Stomach (tissue), 9 donors: ENCODE measurements around the gene NDST1. TPM values are rescaled to one million over a fixed set of nuclear protein-coding genes. Genes with fewer than 3 reads are reported as not detected.
A peak's percentile ranks its signal among the peaks of the same experiment; 100 is the strongest.
"Not testable (repeated sequence)": the region's sequence is repeated elsewhere in the genome, so short reads cannot be mapped to it uniquely, and the experiment has no call there.

Experiments used
- DNase-seq, 2 donors: peaks; one replicate each; pipeline versions ENCODE4 v3.0.0 to v3.0.0-alpha.2; 2013 to 2019
- H3K27ac ChIP-seq, 5 donors: fragments of 200-600 bp in 4 of 5; sonication (generic) in 4 of 5; one replicate each; pipeline ENCODE4 v1.5.1; 2013 to 2019; ENCODE audit warnings: mild to moderate bottlenecking in 1 of 5, moderate library complexity in 1 of 5
- H3K27me3 ChIP-seq, 3 donors: fragments of 200-600 bp; sonication (generic); one replicate each; pipeline ENCODE4 v1.5.1; 2017 to 2019; ENCODE audit warnings: mixed run types in 1 of 3
- H3K36me3 ChIP-seq, 4 donors: fragments of 200-600 bp; sonication (generic); 1 replicate in 3 of 4; 2 replicates in 1 of 4; pipeline ENCODE4 v1.5.1; 2016 to 2019
- H3K4me1 ChIP-seq, 4 donors: fragments of 200-600 bp; sonication (generic); one replicate each; pipeline ENCODE4 v1.5.1; 2016 to 2019
- H3K4me3 ChIP-seq, 4 donors: fragments of 200-600 bp; sonication (generic) in 3 of 4; one replicate each; pipeline ENCODE4 v1.5.1; 2016 to 2019; ENCODE audit warnings: mild to moderate bottlenecking in 1 of 4
- H3K9me3 ChIP-seq, 4 donors: fragments of 200-600 bp; sonication (generic); one replicate each; pipeline ENCODE4 v1.5.1; 2016 to 2019
- CTCF ChIP-seq, 7 experiments: fragments of 450-650 bp in 4 of 7; fragments of 200-600 bp in 3 of 7; sonication (generic) in 3 of 7; IDR thresholded peaks; one replicate each; pipeline ENCODE4 v1.5.1; 2016 to 2019; ENCODE audit warnings: antibody characterized with exemption in 7 of 7, control low read depth in 2 of 7, mild to moderate bottlenecking in 1 of 7
- EP300 ChIP-seq: sonication (generic); formaldehyde crosslinking; IDR thresholded peaks from one replicate; pipeline ENCODE4 v1.6.1; 2017; ENCODE audit warnings: antibody characterized with exemption
- POLR2A ChIP-seq, 4 donors: fragments of 450-650 bp; IDR thresholded peaks; one replicate each; pipeline ENCODE4 v1.6.1; 2016; ENCODE audit warnings: antibody characterized with exemption in 4 of 4, control low read depth in 2 of 4, mild to moderate bottlenecking in 1 of 4, moderate library complexity in 1 of 4
- POLR2AphosphoS5 ChIP-seq, 3 donors: sonication (generic); formaldehyde crosslinking; IDR thresholded peaks; one replicate each; pipeline ENCODE4 v1.6.1; 2016; ENCODE audit warnings: antibody characterized with exemption in 3 of 3
- WGBS, 5 donors: extraction: QIAGEN DNeasy Blood & Tissue Kit in 3 of 5; methylation state at CpG; one replicate each; pipeline versions ENCODE4 v1.1.5 to v1.1.7; 2013 to 2018; 5-methylcytosine and 5-hydroxymethylcytosine counted together
- intact Hi-C: fragments of 100-400 bp; cut with DNase I; formaldehyde crosslinking; loops from one replicate; pipeline ENCODE4 v1.15.1; 2023; ENCODE audit warnings: low total_unique reads
- polyA plus RNA-seq, 3 donors: library from polyadenylated mRNA; stranded (reverse); fragments of 200-250 nt; gene quantifications; one replicate each; pipeline ENCODE4 v1.2.3, GENCODE V29; 2013
- total RNA-seq, 5 donors: library from RNA; depleted of rRNA; stranded (reverse); fragments of >200 nt; gene quantifications; one replicate each; pipeline versions ENCODE4 v1.1.0 to v1.2.3, GENCODE V29; 2014 to 2016
- donor health status: healthy with polysubstance abuse.
- donor health status: Bipolar disorder and iron deficiency.
- donor health status: healthy.

NDST1 gene
- total and polyA plus RNA-seq, 8 donors: 6.4 to 32.9 (median 15.9) TPM

DNA sequence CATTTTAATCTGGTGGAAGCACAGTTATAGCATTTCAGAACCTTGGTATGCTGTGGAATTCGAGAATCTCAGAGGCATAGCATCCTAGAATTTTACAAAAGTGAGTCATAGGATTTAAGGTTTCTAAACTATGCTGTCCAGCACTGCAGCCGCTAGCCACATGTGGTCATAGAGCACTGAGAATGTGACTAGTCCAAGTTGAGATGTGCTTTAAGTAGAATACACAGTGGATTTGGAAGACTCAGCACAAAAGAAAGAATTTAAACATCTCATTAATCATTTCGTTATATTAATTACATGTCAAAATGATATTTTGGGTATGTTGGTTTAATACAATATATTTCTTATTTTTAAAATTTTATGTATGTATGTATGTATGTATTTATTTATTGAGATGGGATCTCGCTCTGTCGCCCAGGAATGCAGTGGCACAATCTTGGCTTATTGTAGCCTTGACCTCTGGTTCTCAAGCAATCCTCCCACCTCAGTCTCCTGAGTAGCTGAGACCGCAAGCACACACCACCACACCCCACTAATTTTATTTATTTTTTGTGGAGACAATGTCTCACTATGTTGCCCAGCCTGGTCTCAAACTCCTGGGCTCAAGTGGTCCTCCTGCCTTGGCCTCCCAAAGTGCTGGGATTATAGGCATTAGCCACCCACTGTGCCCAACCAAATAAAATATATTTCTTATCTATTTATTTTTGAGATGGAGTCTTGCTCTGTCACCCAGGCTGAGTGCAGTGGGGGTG lies 38.0 kb upstream of the NDST1 start:
- Histone ChIP-seq H3K27me3 (no peaks in the 10 kb centered on the region), H3K27ac (no peak overlapping the region), H3K36me3 (no peaks in the 10 kb centered on the region), H3K9me3 (no peaks in the 10 kb centered on the region), H3K4me1 (peaks cover 0 to 15% (median 2%) of the 10 kb centered on the region in 4 donors), H3K4me3 (no peak overlapping the region)
- intact Hi-C loops: no loop called here
- peak in 1 of 2 donors; percentile 37 for DNase-seq
- 64 to 76% (median 68%) methylated on average over 6 of the region's 6 CpGs for WGBS, 5 donors
- TF ChIP-seq EP300 (no peak), POLR2A (IDR thresholded peaks at IDR 0.05) (no peak), CTCF (IDR thresholded peaks at IDR 0.05) (no peak), POLR2AphosphoS5 (IDR thresholded peaks at IDR 0.05) (peak in 1 of 3 donors; percentile 59)

DNA sequence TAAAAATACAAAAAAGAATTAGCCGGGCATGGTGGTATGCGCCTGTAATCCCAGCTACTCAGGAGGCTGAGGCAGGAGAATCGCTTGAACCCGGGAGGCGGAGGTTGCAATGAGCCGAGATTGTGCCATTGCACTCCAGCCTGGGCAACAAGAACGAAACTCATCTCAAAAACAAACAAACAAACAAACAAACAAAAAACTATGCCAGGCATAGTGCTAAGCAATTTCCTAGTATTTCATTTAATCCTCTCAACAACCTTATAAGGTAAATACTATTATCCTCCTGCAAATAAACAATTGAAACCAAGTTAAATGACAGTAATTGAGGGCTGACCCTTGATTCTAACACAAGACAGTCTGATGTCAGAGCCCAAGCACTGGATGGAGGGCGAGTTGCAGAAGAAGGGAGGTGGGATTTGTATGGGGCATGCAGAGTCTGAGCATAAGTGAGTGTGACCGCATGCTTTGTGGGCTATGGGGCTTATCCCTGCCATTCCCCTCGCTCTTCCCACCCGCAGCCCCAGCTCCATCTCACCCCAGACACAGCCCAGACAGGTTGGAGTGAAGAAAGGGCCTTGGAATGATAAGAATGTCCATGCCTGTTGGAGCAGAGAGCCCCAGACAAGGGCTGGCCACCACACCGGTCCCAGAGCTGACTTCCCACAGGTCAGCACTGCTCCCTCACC lies 34.1 kb upstream of the NDST1 start:
- no peaks in the 10 kb centered on the region for H3K9me3 ChIP-seq
- H3K27ac ChIP-seq: no peak overlapping the region
- no peaks in the 10 kb centered on the region for H3K27me3 ChIP-seq
- H3K4me1 ChIP-seq: peaks cover 0 to 30% (median 0%) of the 10 kb centered on the region in 4 donors
- intact Hi-C loops: no loop called here
- no peak for TF ChIP-seq POLR2AphosphoS5 (IDR thresholded peaks at IDR 0.05)
- no peak for TF ChIP-seq CTCF (IDR thresholded peaks at IDR 0.05)
- TF ChIP-seq EP300: no peak
- TF ChIP-seq POLR2A (IDR thresholded peaks at IDR 0.05): no peak
- H3K4me3 ChIP-seq: no peak overlapping the region
- H3K36me3 ChIP-seq: no peaks in the 10 kb centered on the region
- 81 to 85% (median 81%) methylated on average over 12 of the region's 12 CpGs for WGBS, 5 donors
- no peak for DNase-seq

GRCh38 chr5:150476568-150476967 lies 31.4 kb upstream of the NDST1 start:
- H3K9me3 ChIP-seq, H3K27ac ChIP-seq, H3K36me3 ChIP-seq, H3K27me3 ChIP-seq, DNase-seq, intact Hi-C loops, H3K4me3 ChIP-seq: not testable (repeated sequence)
- 69 to 83% (median 82%) methylated on average over 6 of the region's 6 CpGs for WGBS, 5 donors
- peaks cover 0 to 22% (median 0%) of the 10 kb centered on the region in 4 donors for H3K4me1 ChIP-seq

GRCh38 chr5:150479416-150479815 lies 28.5 kb upstream of the NDST1 start:
- Histone ChIP-seq H3K9me3 (no peaks in the 10 kb centered on the region), H3K4me1 (peaks cover 0 to 15% (median 0%) of the 10 kb centered on the region in 4 donors), H3K27me3 (no peaks in the 10 kb centered on the region), H3K4me3 (no peak overlapping the region), H3K36me3 (no peaks in the 10 kb centered on the region), H3K27ac (no peak overlapping the region)
- intact Hi-C loops: no loop called here
- TF ChIP-seq POLR2A (IDR thresholded peaks at IDR 0.05): no peak
- TF ChIP-seq CTCF (IDR thresholded peaks at IDR 0.05): no peak
- TF ChIP-seq POLR2AphosphoS5 (IDR thresholded peaks at IDR 0.05): no peak
- no peak for TF ChIP-seq EP300
- DNase-seq: no peak
- WGBS, 5 donors: 56 to 73% (median 64%) methylated on average over 2 of the region's 2 CpGs

DNA sequence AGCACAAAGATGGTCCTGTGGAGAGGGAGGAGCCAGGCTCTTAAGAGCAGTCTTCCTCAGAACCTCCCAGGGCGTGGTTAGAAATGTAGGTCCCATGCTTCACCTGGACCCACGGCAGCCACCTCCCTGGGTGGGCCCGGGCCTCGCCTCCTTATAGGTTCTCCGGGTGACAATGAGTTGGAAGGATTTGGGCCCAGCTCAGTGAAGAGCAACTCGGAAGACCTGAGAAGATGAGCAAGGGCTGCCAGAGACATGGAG lies 26.3 kb upstream of the NDST1 start:
- WGBS, 5 donors: 73 to 82% (median 78%) methylated on average over 3 to 6 of the region's 6 CpGs
- no peak for TF ChIP-seq POLR2A (IDR thresholded peaks at IDR 0.05)
- TF ChIP-seq CTCF (IDR thresholded peaks at IDR 0.05): no peak
- TF ChIP-seq EP300: no peak
- no peak for TF ChIP-seq POLR2AphosphoS5 (IDR thresholded peaks at IDR 0.05)
- Histone ChIP-seq H3K4me3 (no peak overlapping the region), H3K36me3 (no peaks in the 10 kb centered on the region), H3K27me3 (no peaks in the 10 kb centered on the region), H3K4me1 (peaks cover under 1 to 24% (median 11%) of the 10 kb centered on the region in 4 donors), H3K9me3 (no peaks in the 10 kb centered on the region), H3K27ac (no peak overlapping the region)
- intact Hi-C loops: no loop called here
- no peak for DNase-seq
